HFF-Myc (cell line): Measurements from ENCODE around the gene ZNF107.
A peak's percentile ranks its signal among the peaks of the same experiment; 100 is the strongest.

Source experiments
- DNase-seq: peaks from one replicate; pipeline ENCODE4 v3.0.0-alpha.2; 2011; ENCODE audit warnings: low read depth; ENCODE audit errors: extremely low read depth
- H3K4me3 ChIP-seq: replicated peaks from 2 replicates; pipeline ENCODE4 v1.5.1; 2011; ENCODE audit warnings: low read depth, mild to moderate bottlenecking, control low read depth, low read length
- TF ChIP-seq, protein P1 (sequence below): IDR thresholded peaks from 2 replicates; pipeline ENCODE4 v1.5.1; 2012; ENCODE audit warnings: mild to moderate bottlenecking, low read depth, low read length, control low read depth; ENCODE audit errors: missing control alignments

The ZNF107 gene

DNA sequence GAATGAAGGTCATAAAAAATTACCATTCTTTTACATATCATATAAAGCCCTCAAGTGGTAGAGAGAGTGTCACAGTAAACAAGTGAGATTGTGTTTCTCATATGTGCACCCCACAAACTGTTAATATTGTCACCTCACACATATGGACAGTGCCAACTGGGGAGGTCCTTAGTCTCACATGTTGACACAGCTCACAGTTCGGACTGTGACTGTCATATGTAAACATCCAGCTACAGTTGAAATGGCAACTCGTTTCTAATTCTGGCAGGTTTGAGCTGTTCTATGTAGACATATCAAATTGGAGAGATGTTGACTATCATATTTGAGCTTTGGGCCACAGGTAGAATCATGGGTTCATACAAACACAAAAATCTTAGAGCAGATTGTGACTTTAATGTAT, 39.4 kb upstream of the ZNF107 start:
- TF ChIP-seq, protein P1, sequence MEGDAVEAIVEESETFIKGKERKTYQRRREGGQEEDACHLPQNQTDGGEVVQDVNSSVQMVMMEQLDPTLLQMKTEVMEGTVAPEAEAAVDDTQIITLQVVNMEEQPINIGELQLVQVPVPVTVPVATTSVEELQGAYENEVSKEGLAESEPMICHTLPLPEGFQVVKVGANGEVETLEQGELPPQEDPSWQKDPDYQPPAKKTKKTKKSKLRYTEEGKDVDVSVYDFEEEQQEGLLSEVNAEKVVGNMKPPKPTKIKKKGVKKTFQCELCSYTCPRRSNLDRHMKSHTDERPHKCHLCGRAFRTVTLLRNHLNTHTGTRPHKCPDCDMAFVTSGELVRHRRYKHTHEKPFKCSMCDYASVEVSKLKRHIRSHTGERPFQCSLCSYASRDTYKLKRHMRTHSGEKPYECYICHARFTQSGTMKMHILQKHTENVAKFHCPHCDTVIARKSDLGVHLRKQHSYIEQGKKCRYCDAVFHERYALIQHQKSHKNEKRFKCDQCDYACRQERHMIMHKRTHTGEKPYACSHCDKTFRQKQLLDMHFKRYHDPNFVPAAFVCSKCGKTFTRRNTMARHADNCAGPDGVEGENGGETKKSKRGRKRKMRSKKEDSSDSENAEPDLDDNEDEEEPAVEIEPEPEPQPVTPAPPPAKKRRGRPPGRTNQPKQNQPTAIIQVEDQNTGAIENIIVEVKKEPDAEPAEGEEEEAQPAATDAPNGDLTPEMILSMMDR: no peak
- no peak for DNase-seq
- no peak overlapping the region for H3K4me3 ChIP-seq

DNA sequence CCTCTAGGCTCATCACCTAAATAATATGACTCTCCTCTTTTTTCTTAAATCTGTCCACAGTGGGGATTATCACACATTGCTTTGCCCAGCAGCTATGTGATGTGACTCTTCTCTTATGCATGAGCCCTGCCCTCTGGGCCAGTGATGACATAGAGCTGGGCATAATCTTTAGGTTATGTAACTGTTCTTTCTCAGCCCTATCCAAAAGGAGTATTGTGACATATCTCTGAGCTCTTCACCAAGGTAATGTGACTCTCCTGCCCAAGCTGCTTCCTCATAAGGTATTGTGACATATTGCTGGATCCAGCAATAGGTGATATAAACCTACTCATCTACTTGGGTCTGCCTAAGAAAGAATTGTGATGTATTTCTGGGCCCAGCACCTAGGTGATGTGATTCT, 37.7 kb upstream of the ZNF107 start:
- H3K4me3 ChIP-seq: no peak overlapping the region
- TF ChIP-seq, protein P1: no peak
- DNase-seq: no peak

DNA sequence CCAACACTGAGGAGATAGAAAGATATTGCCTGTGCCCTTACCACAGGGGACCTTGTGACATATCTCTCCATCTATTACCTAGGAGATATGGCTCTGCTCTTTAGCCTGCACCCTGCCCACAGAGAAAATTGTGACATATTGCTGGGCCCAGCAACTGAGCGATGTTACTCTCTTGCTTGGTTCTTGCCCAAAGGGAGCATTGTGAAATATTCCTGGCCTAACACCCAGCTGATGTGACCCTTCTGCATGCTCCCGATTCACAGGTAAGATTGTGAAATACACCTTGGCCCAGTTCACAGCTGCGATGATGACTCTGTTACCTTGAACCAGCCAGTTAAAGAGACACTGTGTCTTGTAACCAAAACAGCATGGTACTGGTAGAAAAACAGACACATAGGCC, 37.2 kb upstream of the ZNF107 start:
- TF ChIP-seq, protein P1: no peak
- no peak for DNase-seq
- H3K4me3 ChIP-seq: no peak overlapping the region

DNA sequence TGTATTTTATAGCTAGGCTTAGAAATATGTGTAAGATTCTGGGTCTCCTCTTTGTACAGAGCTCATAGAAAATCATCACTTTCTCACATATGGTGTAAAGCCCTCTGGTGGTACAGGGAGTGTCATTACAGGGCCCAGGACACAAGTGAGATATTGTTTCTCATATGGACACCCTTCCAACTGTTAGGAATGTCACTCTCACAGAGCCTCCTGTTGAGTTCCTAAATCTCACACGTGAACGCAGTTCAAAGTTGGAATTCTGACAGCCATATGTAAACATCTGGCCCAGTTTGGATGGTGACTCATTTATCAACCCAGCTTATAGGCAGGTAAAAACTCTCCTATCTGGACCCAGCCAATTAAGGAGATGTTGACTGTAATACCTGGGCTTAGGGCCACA, 35.4 kb upstream of the ZNF107 start:
- no peak overlapping the region for H3K4me3 ChIP-seq
- no peak for DNase-seq
- TF ChIP-seq, protein P1: peak; percentile 34

DNA sequence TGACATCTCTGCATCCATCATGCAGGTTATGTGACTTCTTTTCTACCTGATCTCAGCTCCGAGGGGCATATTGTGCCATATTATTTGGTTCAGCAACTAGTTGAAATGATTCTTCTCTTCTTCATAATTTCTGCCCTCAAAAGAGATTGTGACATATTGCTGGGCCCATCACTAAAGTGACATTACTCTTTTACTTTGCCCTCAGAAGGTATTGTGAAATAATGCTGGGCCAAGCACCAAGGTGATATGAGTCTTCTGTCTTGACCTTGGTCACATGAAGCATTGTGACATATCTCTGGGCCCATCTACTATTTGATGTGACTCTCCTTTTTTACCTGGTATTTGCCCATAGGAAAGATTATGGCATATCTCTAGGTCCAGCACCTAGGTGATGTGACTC, 33.9 kb upstream of the ZNF107 start:
- DNase-seq: no peak
- TF ChIP-seq, protein P1: no peak
- H3K4me3 ChIP-seq: no peak overlapping the region

DNA sequence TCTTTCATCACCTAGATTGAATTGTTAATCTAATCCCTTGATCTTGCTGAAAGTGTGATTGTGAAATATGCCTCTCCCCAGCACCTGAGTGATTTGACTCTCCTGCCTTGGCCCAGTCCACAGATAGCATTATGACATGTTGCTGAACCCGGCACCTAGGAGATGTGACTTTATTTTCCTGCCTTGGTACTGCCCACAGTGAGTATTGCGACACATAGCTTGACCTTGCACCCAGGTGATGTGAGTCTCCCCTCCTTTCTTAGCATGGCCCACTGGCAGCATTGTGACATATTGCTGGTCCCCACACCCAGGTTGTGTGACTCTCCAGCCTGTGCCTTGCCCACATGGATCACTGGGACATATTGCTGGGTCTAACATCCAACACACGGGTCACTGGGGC, 32.5 kb upstream of the ZNF107 start:
- DNase-seq: no peak
- TF ChIP-seq, protein P1: no peak
- H3K4me3 ChIP-seq: no peak overlapping the region

DNA sequence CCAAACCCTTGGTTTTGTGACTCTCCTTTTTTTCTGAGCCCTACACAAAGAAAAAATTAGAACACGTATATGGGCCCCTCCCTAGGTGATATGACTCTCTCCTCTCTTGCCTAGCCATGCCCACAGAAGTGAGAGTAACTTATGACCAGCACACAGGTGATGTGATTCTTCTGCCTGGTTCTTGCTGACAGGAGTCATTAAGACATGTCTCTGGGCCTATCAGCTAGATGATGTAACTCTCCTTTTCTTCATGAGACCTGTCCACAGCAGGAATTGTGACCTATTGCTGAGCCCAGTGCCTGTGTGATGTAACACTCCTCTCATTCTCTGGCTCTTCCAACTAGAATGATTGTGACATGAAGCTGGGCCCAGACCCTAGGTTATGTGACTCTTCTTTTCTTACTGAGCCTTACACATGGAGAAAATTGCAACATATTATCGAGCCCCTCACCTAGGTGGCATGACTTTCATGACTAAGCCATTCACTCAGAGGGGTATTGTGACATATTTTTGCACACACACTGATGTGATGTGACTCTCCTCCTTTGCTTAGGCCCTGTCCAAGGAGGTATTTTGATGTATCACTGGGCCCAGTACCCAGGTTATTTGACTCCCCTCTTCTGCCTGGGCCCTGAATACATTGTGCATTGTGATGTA, 31.4 kb upstream of the ZNF107 start:
- no peak for DNase-seq
- no peak overlapping the region for H3K4me3 ChIP-seq
- TF ChIP-seq, protein P1: no peak
